H1 (cell line): ENCODE data around the gene GLTPD2. TPM values are rescaled to one million over a fixed set of nuclear protein-coding genes. Genes with fewer than 3 reads are reported as not detected.

ENCODE experiments used
- CTCF ChIA-PET: fragments of 300-600 bp; sonication (Branson Sonifier 250); formaldehyde crosslinking; loops from one replicate; lab custom pipeline; 2021; ENCODE audit not compliant: partially characterized antibody; lab: Charles Lee
- POLR2A ChIA-PET: fragments of 300-600 bp; sonication (Branson Sonifier 250); formaldehyde crosslinking; loops from one replicate; lab custom pipeline; 2021; ENCODE audit warnings: inconsistent platforms; ENCODE audit not compliant: partially characterized antibody; lab: Charles Lee
- DNase-seq, 2 experiments: peaks; one replicate each; pipeline versions ENCODE4 v3.0.0 to v3.0.0-alpha.2; 2010 to 2022; ENCODE audit warnings: low spot score in 2 of 2, low read depth in 1 of 2, mixed read lengths in 1 of 2
- FAIRE-seq: peaks from 2 replicates; lab custom pipeline; 2011; peaks lifted over from hg19 to GRCh38; lab: Jason Lieb, UNC
- H2AFZ ChIP-seq: 2 replicates; pipeline ENCODE4 v1.8.1; 2012; ENCODE audit warnings: low read length, inconsistent platforms
- H2AK5ac ChIP-seq: 2 replicates; pipeline ENCODE4 v1.6.1; 2013; ENCODE audit warnings: low read depth, low read length
- H2BK120ac ChIP-seq: replicated peaks from 2 replicates; pipeline ENCODE3; 2013; ENCODE audit warnings: low read depth, low read length, inconsistent platforms
- H2BK12ac ChIP-seq: 2 replicates; pipeline ENCODE4 v1.6.1; 2013; ENCODE audit warnings: low read depth, low read length
- H2BK15ac ChIP-seq: 2 replicates; pipeline ENCODE4 v1.6.1; 2013; ENCODE audit warnings: low read length
- H2BK20ac ChIP-seq: 2 replicates; pipeline ENCODE4 v1.6.1; 2013; ENCODE audit warnings: low read length
- H2BK5ac ChIP-seq: 2 replicates; pipeline ENCODE4 v1.6.1; 2013; ENCODE audit warnings: low read depth, low read length
- H3K14ac ChIP-seq: 2 replicates; pipeline ENCODE4 v1.6.1; 2013; ENCODE audit warnings: inconsistent platforms; ENCODE audit not compliant: insufficient read length
- H3K18ac ChIP-seq: 2 replicates; pipeline ENCODE4 v1.6.1; 2013; ENCODE audit warnings: low read length; ENCODE audit errors: extremely low read depth
- H3K23ac ChIP-seq: 2 replicates; pipeline ENCODE4 v1.6.1; 2013; ENCODE audit warnings: inconsistent platforms; ENCODE audit not compliant: insufficient read length
- H3K23me2 ChIP-seq: 2 replicates; pipeline ENCODE4 v1.6.1; 2013; ENCODE audit warnings: low read depth, low read length
- H3K27ac ChIP-seq: 2 replicates; pipeline ENCODE4 v1.6.1; 2011; ENCODE audit warnings: low read depth, low read length, inconsistent platforms
- H3K27me3 ChIP-seq, 4 experiments: replicated peaks in 1 of 4; 1 replicate in 1 of 4; 2 replicates in 3 of 4; pipeline versions ENCODE4 v1.6.1 to v1.8.1; 2011 to 2013; ENCODE audit warnings: low read length in 3 of 4, mild to moderate bottlenecking in 3 of 4, inconsistent platforms in 2 of 4, mixed read lengths in 2 of 4, moderate library complexity in 1 of 4; ENCODE audit not compliant: control insufficient read depth in 3 of 4, insufficient read depth in 3 of 4; ENCODE audit errors: extremely low read depth in 1 of 4
- H3K36me3 ChIP-seq, 4 experiments: 2 replicates each; pipeline versions ENCODE4 v1.6.1 to v1.8.1; 2011 to 2013; ENCODE audit warnings: mild to moderate bottlenecking in 4 of 4, low read length in 3 of 4, moderate library complexity in 2 of 4, control low read depth in 1 of 4, inconsistent platforms in 1 of 4; ENCODE audit not compliant: insufficient read depth in 4 of 4, control insufficient read depth in 2 of 4
- H3K4ac ChIP-seq: replicated peaks from 2 replicates; pipeline ENCODE3; 2013; ENCODE audit warnings: low read length, low read depth, mixed read lengths, inconsistent platforms; ENCODE audit not compliant: insufficient read length
- H3K4me1 ChIP-seq, 4 experiments: replicated peaks in 1 of 4; 1 replicate in 1 of 4; 2 replicates in 3 of 4; pipeline versions ENCODE4 v1.6.1 to v1.8.1; 2011 to 2013; ENCODE audit warnings: low read length in 3 of 4, inconsistent platforms in 2 of 4, mixed read lengths in 1 of 4; ENCODE audit not compliant: insufficient read depth in 4 of 4, control insufficient read depth in 3 of 4
- H3K4me2 ChIP-seq, 2 experiments: 2 replicates each; pipeline versions ENCODE4 v1.6.1 to v1.8.1; 2011 to 2013; ENCODE audit warnings: low read depth in 2 of 2, low read length in 2 of 2, control low read depth in 1 of 2, inconsistent platforms in 1 of 2, mild to moderate bottlenecking in 1 of 2; ENCODE audit not compliant: insufficient read depth in 1 of 2
- H3K4me3 ChIP-seq, 4 experiments: fragments of 200-600, 300-600 bp in 1 of 4; sonication (generic), shearing (Covaris generic), sonication (Bioruptor Twin) in 1 of 4; 2 replicates each; pipeline versions ENCODE4 v1.5.1 to v1.8.1; 2011 to 2016; ENCODE audit warnings: low read length in 4 of 4, low read depth in 3 of 4, control low read depth in 2 of 4, inconsistent platforms in 2 of 4, mild to moderate bottlenecking in 2 of 4, mixed read lengths in 1 of 4, moderate library complexity in 1 of 4; ENCODE audit not compliant: insufficient read depth in 2 of 4; ENCODE audit errors: extremely low read depth in 1 of 4
- H3K56ac ChIP-seq: replicated peaks from 2 replicates; pipeline ENCODE3; 2013; ENCODE audit warnings: low read depth, mild to moderate bottlenecking, mixed read lengths, low read length, inconsistent platforms; ENCODE audit not compliant: insufficient read length
- H3K79me1 ChIP-seq: 2 replicates; pipeline ENCODE4 v1.6.1; 2013; ENCODE audit warnings: low read depth, low read length, control low read depth
- H3K79me2 ChIP-seq, 2 experiments: 2 replicates each; pipeline versions ENCODE4 v1.6.1 to v1.8.1; 2012 to 2013; ENCODE audit warnings: low read length in 2 of 2, mild to moderate bottlenecking in 2 of 2, inconsistent platforms in 1 of 2; ENCODE audit not compliant: insufficient read depth in 2 of 2, control insufficient read depth in 1 of 2
- H3K9ac ChIP-seq, 4 experiments: replicated peaks in 1 of 4; 1 replicate in 1 of 4; 2 replicates in 3 of 4; pipeline versions ENCODE4 v1.6.1 to v1.8.1; 2011 to 2013; ENCODE audit warnings: low read depth in 3 of 4, low read length in 3 of 4, control low read depth in 2 of 4, mild to moderate bottlenecking in 2 of 4, moderate library complexity in 2 of 4, inconsistent platforms in 1 of 4; ENCODE audit errors: extremely low read depth in 1 of 4
- H3K9me3 ChIP-seq, 2 experiments: 2 replicates each; pipeline versions ENCODE4 v1.6.1 to v1.8.1; 2012 to 2013; ENCODE audit warnings: mild to moderate bottlenecking in 2 of 2, moderate library complexity in 2 of 2, control low read depth in 1 of 2, inconsistent platforms in 1 of 2, low read depth in 1 of 2, low read length in 1 of 2, mixed read lengths in 1 of 2; ENCODE audit not compliant: insufficient read depth in 2 of 2
- H4K20me1 ChIP-seq, 2 experiments: replicated peaks in 1 of 2; 2 replicates each; pipeline versions ENCODE3 to v1.8.1; 2011 to 2013; ENCODE audit warnings: inconsistent platforms in 2 of 2, low read length in 2 of 2, mild to moderate bottlenecking in 1 of 2; ENCODE audit not compliant: insufficient read depth in 2 of 2, control insufficient read depth in 1 of 2
- H4K5ac ChIP-seq: 2 replicates; pipeline ENCODE4 v1.6.1; 2013; ENCODE audit warnings: low read length, low read depth, mixed read lengths, inconsistent platforms; ENCODE audit not compliant: insufficient read length
- H4K8ac ChIP-seq: 2 replicates; pipeline ENCODE4 v1.8.0; 2013; ENCODE audit warnings: mild to moderate bottlenecking, moderate library complexity, low read length, inconsistent platforms; ENCODE audit not compliant: insufficient read depth; ENCODE audit errors: extremely low read depth
- H4K91ac ChIP-seq: replicated peaks from 2 replicates; pipeline ENCODE3; 2013; ENCODE audit warnings: low read length, mixed read lengths, inconsistent platforms; ENCODE audit not compliant: insufficient read length
- ATF2 ChIP-seq: IDR thresholded peaks from 2 replicates; pipeline ENCODE4 v1.6.1; 2012; ENCODE audit warnings: low read length, inconsistent platforms
- ATF3 ChIP-seq: IDR thresholded peaks from 2 replicates; pipeline ENCODE4 v1.6.1; 2011; ENCODE audit warnings: low read depth, mild to moderate bottlenecking, low read length; ENCODE audit not compliant: insufficient read depth
- BRCA1 ChIP-seq: IDR thresholded peaks from 2 replicates; pipeline ENCODE4 v1.6.1; 2012; ENCODE audit warnings: low read depth, low read length, improper control_type of control experiment
- CTBP2 ChIP-seq: IDR thresholded peaks from 2 replicates; pipeline ENCODE4 v1.7.0; 2011; ENCODE audit warnings: borderline replicate concordance, mild to moderate bottlenecking, moderate library complexity, mixed read lengths, low read length; ENCODE audit not compliant: insufficient read depth, insufficient read length
- EZH2 ChIP-seq: fragments of 200-600 bp; sonication (generic); IDR thresholded peaks from 2 replicates; pipeline ENCODE4 v1.7.1; 2012; ENCODE audit warnings: low read depth, mild to moderate bottlenecking, moderate library complexity, low read length, inconsistent platforms; ENCODE audit not compliant: severe bottlenecking
- MAX ChIP-seq: IDR thresholded peaks from 2 replicates; pipeline ENCODE4 v1.6.1; 2012; ENCODE audit warnings: inconsistent platforms
- POU5F1 ChIP-seq: IDR thresholded peaks from 2 replicates; pipeline ENCODE4 v1.6.1; 2011; ENCODE audit warnings: low read depth, mild to moderate bottlenecking, low read length, moderate library complexity
- WGBS, 2 experiments: shearing (Covaris generic) in 1 of 2; methylation state at CpG; one replicate each; pipeline versions ENCODE4 v1.1.6 to v1.1.7; 2013 to 2015; ENCODE audit warnings: low lambda C conversion rate in 2 of 2, mixed read lengths in 2 of 2, inconsistent platforms in 1 of 2, low coverage in 1 of 2, missing lambda C conversion rate in 1 of 2; ENCODE audit not compliant: insufficient replicate concordance in 2 of 2, insufficient coverage in 1 of 2, insufficient read length in 1 of 2; ENCODE audit errors: extremely low coverage in 1 of 2, missing lambda C conversion rate in 1 of 2; 5-methylcytosine and 5-hydroxymethylcytosine counted together
- polyA plus RNA-seq, 7 experiments: library from polyadenylated mRNA; depleted of rRNA in 3 of 7; stranded (reverse) in 5 of 7; unstranded in 2 of 7; fragments of >200 nt in 5 of 7; fragments of 200-250 nt in 2 of 7; gene quantifications; 1 replicate in 5 of 7; 2 replicates in 1 of 7; 4 replicates in 1 of 7; pipeline versions ENCODE4 v1.2.1 to v1.2.3, GENCODE V29; 2011 to 2013; ENCODE audit warnings: missing spikeins in 2 of 7, mixed read lengths in 2 of 7
- total RNA-seq: library from RNA; stranded (reverse); fragmentation: NEBNext Ultra II Directional; extraction: Animal tissue kit (Norgen Biotek cat#: 25700); gene quantifications from 2 replicates; pipeline ENCODE4 v1.2.1, GENCODE V29; 2021

GLTPD2 gene
- total and polyA plus RNA-seq, 2 of the 8 experiments (the other 6 are each of a cell fraction or from before 2014, with no cell fraction given): not detected

GRCh38 chr17:4807605-4808377, 19.0 kb downstream of the GLTPD2 start:
- Histone ChIP-seq H4K5ac (no peak overlapping the region), H2BK12ac (peak overlapping the region; percentile 39; the same call in 1 of the 2 replicates), H4K91ac (no peak overlapping the region), H3K14ac (no peak overlapping the region), H4K20me1 (peaks cover 0 to 1% of the 10 kb centered on the region in 2 experiments), H2BK15ac (no peak overlapping the region), H2AK5ac (no peak overlapping the region), H3K4ac (no peak overlapping the region), H3K23me2 (peaks cover 6% of the 10 kb centered on the region; the same call in 1 of the 2 replicates), H3K27ac (no peak overlapping the region; the same call in 1 of the 2 replicates), H3K4me1 (peaks cover 0 to 5% (median 4%) of the 10 kb centered on the region in 4 experiments; a peak in 3 of 7 replicates), H3K4me2 (peak overlapping the region; percentile 75 to 91), H3K9me3 (no peaks in the 10 kb centered on the region), H3K27me3 (no peaks in the 10 kb centered on the region; a peak in 1 of 7 replicates), H2BK20ac (no peak overlapping the region), H2AFZ (no peak overlapping the region), H3K9ac (peak overlapping the region; percentile 3 to 70 (median 56)), H2BK5ac (no peak overlapping the region), H3K56ac (no peak overlapping the region), H3K36me3 (peaks cover 0 to 22% (median 5%) of the 10 kb centered on the region in 4 experiments; a peak in 5 of 8 replicates), H4K8ac (no peak overlapping the region), H2BK120ac (no peak overlapping the region)
- POLR2A ChIA-PET: interaction anchor here (0.9 to 3.2 kb wide), 12 partner anchors 10 to 132 kb away, joined by 3 to 25 read pairs (median 5); partner anchors contain the start of genes GLTPD2, PSMB6, RNF167 and SLC25A11
- DNase-seq (no peak), FAIRE-seq (no peak)
- CTCF ChIA-PET: interaction anchor here (0.7 to 3.0 kb wide), 8 partner anchors 9 to 97 kb away, joined by 3 to 14 read pairs (median 4); partner anchors contain the start of genes ARRB2 and VMO1
- 64% methylated on average over 21 of the region's 32 CpGs; no CpG with 5 or more reads in 1 of the 2 experiments for WGBS, 2 experiments
- TF ChIP-seq CTBP2 (no peak), MAX (no peak), EZH2 (no peak), ATF2 (no peak), BRCA1 (no peak), ATF3 (no peak), POU5F1 (no peak)
- TF ChIP-seq, all 59 proteins: peak for 0
- Histone ChIP-seq H3K79me2 (0 out of 4 replicates have a peak, but pooled peaks cover 0 to 3% of the 10 kb centered on the region in 2 experiments), H3K4me3 (peak overlapping the region; percentile 53 to 97 (median 75)), H3K79me1 (no peaks in the 10 kb centered on the region), H3K18ac (peak overlapping the region; percentile 48), H3K23ac (no peak overlapping the region)
